GM19099 (cell line): Measurements from ENCODE around the gene SCN4B.

Experiments
- POLR2A ChIP-seq: IDR thresholded peaks from 3 replicates; pipeline ENCODE4 v1.6.1; 2011; ENCODE audit warnings: low read depth; ENCODE audit not compliant: insufficient read length; ENCODE audit errors: extremely low read depth

SCN4B gene

DNA sequence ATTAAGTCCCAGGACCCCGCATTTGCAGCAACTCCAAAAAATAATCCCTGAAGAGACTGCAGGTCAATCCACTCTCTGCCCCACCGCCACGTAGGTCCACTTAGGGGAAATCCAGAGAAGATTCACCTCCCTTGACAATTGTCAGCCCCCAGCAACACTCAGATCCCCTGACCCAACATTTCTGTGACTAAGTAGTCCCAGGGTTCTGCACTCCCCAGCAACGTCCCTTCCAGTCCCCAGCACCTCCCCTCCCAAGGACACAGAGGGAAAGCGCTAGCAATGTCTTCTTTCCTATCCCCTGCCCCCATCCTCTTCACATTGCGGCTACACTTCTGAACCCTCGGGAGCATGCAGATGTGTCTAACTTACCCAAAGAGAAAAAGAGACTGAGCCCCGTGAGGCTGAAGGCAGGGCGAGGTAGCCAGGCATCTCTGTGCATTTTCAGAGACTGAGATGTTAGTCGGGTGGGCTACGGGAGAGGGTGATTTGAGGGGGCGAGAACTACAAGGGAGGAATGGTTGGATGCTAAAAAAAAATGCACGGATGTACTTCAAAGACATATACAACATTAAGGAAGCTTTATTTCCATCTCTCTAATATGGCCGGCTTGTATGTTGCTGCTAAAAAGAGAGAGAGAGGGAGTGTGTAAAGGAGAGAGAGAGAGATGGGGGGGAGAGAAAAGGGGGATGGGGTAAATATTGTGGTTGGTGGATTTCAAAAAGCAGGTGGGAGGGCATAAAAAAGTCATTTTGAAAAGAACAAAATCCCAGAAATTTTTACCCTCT lies 23.6 kb upstream of the SCN4B start, which contains the start of gene SCN2B:
Gene SCN2B (minus strand): TSS at position 647 of the 785 bp plus-strand sequence. CDS start 208 bp downstream, at position 439.
- no peak for TF ChIP-seq POLR2A

DNA sequence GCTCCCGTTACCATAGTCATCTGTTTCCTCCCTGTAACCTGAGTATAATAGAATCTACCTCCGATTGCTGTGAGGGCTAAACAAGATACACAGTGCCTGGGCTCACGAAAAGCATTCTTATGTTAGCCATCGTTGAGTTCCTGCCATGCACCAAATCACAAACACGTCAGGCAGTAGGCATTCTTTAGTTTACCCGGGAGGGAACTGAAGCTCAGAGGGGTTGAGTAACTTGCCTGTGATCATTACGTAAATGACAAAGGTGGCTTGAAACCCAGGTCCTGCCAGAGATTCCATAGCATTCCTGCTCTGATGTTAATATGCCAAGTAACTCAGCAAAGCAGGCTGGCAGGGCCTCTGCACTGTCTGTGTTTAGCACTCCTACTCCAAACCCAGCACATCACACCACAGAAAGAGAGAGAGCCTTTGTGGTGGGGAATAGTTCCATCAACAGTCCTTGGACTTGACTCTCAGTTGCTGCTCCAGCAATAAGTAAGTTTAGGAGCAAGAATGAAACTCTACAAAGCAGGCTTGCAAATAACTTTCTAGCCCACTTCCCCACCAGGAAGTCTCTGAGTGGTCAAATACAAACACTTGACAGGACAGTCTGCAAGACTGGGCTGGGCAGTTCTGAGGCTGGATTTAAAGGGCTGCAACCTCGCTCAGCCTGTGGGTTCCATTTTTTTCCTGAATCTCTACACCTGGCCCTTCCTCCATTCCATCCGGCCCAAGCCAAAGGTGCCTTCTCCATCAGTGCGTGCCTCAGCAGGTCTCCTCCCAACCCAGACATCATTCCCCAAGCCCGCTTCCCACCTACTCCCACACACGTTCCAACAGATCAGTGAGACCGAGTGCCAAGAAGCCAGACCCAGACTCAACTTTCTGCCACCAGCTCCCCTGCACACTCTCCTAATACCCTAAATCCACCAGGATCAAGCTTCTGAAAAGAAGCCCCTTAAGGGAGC lies 22.7 kb upstream of the SCN4B start:
- no peak for TF ChIP-seq POLR2A

DNA sequence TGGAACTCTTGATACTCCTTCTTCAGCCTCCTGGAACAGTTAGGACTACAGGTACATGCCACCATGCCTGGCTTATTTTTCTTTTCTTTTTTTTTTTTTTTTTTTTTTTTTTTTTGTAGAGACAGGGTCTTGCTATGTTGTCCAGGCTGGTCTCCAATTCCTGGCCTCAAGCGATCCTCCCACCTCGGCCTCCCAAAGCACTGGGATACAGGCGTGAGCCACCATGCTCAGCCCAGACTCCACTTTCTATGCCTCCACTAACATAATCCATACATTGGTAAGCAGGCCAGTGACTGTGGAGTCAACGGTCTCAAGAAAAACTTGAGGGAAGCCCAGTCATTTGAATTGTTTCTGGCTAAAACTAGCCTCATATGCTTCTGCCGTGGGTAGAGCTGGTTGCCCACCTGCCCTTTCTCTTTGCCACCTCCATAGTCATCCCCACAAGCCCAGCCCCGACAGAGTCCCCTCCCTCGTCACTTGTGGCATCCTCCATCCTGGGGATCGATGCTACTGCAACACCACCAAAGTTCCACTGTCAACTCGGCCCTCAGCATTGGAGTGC lies 21.5 kb upstream of the SCN4B start:
- TF ChIP-seq POLR2A: no peak

DNA sequence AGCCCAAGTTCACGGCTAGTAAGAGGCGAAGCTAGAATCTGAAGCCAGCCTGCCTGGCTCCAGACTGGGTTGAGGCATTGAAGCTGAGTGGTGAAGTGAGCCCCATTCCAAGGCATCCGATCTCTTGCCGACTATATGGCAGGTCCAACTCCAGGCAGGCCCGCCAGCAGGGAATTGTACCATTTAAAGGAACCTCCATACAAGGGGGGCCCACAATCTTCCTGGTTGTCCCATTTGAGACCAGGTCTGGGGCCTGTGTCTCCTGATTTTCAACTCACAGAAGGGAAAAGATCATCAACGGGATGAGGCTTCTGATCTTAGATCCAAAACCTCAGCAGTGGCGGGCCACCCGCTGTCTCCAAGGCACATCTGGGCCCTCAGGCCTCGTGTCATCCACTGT lies 19.7 kb upstream of the SCN4B start:
- TF ChIP-seq POLR2A: no peak

DNA sequence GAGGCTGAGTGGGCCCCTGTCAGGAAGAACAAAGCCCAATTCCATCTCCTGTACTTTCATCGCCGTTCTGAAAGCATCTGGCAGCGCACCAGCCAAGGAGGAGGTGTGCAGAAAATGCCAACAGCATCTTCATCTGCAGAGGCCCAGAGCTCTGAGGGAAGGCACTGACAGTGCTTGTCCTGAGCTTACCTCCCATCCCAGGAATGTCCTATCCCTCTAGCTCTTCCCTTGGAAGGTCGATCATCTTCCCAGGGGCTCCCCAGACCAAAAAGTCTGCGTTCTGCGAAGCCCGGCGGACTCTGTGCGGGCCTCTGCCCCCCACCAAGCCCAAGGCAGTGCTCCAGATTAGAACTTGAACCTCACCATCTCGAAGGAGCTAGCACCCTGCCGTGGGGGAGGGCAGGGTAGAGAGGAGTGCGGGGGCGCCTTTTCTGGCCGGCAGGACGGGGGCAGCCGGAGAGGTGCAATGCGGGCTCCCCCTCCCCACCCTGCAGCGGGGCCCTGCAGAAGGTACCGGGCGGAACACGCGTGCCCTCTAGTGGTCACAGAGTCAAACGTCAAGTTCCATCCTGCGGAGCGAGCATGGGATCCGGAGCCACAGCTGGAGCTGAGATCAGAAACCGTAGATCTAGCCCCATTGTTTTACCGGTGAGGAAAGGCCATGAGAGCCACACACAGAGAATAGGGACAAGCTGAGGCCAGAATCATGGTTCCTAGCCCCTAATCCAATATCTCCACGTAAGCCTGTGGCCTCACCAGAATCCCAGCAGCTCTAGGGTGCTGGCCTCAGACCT lies 18.8 kb upstream of the SCN4B start:
- no peak for TF ChIP-seq POLR2A

DNA sequence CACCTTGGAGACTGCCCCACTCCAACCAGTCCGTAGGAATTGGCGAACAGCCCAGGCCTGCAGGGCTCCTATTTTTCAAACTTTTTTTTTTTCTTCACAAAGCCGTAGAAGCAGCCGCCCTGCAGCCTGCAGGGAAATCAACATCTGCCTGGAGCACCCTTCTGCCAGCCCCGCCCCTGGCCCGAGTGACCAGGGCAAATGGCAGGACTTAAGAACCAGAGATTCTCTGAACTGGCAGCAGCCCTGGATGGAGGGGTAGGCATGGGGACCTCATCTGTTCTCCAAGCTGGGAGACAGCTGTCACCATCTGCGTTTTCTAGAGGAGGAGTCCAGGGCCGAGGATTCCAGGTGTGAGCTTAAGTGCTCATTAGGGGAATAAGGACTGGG lies 18.3 kb upstream of the SCN4B start:
- TF ChIP-seq POLR2A: no peak

DNA sequence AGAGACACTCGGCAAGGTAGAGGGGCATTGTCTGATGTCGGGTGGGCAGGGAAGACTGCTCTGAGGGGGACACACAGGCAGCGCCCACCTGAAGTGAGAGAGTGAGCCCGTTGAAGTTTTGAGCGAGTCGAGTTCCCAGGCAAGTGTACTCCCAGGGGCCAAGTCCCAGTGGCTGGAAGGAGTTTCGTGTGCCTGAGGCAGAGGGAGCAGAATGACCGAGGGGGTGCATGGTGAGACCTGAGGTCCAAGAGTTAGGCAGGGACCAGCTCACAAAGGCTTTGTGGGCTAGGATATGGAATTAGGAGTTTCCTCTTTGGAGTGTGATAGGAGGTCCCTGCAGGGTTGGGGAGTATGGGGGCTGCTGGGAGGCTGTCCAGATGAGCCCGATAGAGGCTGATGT lies 17.6 kb upstream of the SCN4B start:
- no peak for TF ChIP-seq POLR2A

DNA sequence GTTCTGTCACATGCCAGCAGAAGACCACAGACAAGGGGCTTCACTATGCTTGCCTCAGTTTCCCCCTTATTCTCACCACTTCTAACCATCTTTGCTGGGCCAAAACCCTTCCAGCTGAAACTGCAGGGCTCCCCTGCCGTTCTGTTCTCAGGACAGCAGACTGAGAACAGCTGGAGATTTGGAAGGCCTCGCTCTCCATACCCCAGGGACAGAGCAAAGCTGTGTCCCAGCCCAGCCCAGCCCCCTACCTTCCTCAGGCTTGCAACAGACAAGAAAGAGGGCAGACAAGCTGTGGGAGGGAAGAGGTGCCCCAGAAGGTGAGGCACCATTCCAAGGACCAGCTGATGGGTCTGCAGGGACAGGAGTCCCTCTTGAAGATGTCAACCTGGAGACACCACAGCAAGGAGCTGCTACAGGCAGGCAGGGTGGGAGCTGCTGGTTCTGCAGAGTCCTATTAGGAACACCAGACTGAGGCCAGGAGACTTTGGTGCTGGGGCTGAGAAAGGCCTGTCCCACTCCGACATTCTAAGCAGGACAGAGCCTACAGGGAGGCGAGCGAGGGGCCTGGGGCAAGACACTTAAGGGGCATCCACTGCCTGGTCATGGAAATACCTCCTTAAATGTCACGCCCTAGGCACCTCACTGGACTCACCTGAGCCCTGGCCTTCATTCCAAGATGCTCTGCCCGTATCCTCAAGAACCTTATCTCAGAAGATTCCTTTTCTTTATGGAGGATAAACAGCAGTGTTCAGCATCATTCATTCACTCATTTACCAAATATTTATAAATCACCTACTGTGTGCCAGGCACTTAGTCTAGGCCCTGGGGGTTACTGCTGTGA lies 16.9 kb upstream of the SCN4B start:
- no peak for TF ChIP-seq POLR2A

DNA sequence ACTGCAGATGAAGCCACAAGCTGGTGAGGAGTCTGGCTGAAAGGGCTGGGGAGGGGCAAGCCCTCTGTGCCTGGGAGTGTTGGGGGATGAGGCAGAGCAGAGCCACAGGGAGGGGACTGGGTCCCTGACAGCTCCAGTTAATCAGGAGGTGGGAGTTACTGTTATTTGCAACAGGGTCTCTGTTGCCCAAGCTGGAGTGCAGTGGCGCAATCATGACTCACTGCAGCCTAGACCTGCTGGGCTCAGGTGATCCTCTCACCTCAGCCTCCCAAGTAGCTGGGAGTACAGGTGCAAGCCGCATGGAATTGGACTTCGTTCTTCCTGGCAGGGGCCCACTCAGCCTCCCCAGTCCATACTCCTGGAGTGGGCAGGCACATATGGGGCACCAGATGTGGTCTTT lies 16.1 kb upstream of the SCN4B start:
- TF ChIP-seq POLR2A: no peak

DNA sequence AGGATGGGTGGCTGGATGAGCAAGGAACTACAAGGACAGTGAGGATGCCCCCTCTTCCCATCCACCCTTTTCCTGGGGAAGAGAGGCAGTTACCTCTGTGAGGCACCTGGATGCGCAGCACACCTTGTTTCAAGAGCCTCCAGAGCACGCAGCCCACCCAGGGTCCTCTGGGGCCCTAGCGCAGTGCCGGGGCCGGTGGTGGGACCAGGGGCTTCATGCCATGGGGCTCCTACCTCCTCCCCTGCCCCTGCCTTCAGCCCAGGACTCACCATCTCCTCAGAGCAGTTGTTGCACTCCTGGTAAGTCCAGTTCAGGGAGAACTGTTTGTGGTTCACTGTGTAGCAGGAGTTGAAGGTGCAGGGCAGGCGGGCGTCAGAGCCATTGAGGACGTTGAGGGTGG lies 15.7 kb upstream of the SCN4B start:
- TF ChIP-seq POLR2A: no peak

DNA sequence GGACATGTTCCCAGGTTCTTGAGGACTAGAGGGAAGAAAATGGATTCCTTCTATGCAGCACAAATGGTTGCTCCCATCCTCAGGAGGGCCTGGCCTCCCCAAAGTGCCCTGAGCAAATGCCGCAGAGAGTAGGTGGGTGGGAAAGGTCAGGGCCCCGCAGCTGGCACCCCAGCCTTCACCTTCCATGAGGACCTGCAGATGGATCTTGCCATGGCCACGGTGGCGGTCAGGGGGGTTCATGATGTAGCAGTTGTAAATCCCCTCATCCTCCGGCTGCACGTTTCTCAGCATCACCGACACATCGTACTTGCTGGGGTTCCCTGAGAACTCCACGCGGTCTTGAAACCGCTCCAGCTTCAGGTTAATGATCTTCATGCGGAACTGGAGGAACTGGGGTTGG lies 15.3 kb upstream of the SCN4B start:
- no peak for TF ChIP-seq POLR2A

DNA sequence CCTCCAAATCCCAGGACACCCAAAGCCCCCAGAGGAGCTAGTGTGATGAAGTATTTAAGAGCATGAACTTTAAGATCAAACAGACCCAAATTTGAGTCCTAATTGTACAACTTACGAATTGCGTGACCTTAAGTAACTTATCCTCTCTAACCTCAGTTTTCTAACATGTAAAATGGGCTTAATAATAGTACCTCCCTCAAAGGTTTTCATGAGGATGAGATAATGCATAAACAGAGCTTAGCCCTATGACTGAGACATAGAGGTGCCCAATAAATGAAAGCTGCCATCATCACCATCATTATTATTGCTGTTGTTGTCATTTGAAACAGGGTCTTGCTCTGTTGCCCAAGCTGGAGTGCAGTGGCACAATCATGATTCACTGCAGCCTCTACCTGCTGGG lies 14.6 kb upstream of the SCN4B start:
- no peak for TF ChIP-seq POLR2A

DNA sequence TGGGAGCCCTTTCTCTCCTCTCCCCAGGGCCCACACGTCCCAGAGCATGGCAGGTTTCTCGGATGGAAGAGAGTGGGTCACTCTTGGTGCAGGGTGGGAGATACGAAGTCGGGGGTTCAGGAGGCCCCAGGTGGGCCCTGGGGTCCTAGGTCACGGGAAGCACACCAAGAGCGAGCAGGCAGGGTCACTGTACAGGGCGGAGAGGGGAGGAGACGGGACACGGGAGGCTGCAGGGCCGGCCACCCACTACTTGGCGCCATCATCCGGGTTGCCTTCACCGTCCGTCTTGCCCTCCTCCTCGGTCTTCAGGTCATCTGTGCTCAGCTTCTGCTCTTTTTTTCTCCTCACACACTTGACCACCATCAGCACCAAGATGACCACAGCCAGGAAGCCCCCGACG lies 14.0 kb upstream of the SCN4B start:
- no peak for TF ChIP-seq POLR2A

DNA sequence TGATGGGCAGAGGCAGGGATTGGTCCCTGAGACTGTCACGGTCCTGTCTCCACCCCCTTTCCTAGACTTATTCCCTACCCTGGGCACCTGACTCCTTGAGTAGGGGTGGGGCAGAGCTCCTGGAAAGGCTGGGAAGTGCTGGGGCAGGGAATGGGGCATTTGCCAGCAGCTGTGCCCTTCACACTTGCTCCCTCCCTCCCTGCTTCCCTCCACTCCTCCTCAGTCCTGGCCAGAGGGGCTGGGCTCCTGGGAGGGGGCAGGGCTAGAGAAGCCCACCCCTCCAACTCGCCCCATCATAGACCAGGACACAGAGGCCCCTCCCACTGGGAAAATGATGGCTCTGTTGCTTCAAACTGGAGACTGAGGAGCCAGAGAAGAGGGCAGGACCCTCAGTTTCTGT lies 12.3 kb upstream of the SCN4B start:
- no peak for TF ChIP-seq POLR2A
